ENCODE data around the gene APBA2.
A peak's percentile ranks its signal among the peaks of the same experiment; 100 is the strongest.

APBA2 gene

GRCh38 chr15:28876845-28877185, 9.0 kb upstream of the APBA2 start:
- no peak overlapping the region for H3K4me3 ChIP-seq (ENCODE audit: low read depth, low read length)
- DNase-seq (ENCODE audit: low read depth), result no peak
- TF ChIP-seq MYC (IDR thresholded peaks at IDR 0.05; ENCODE audit: low read depth, low read length), result no peak
- TF ChIP-seq POLR2A (IDR thresholded peaks at IDR 0.05; ENCODE audit: extremely low read depth, insufficient read length), result no peak
- no peak for TF ChIP-seq CTCF (IDR thresholded peaks at IDR 0.05; ENCODE audit: low read depth, low read length)
- TF ChIP-seq MAX (IDR thresholded peaks at IDR 0.05; ENCODE audit: low read depth, low read length), result no peak

- H3K4me3 ChIP-seq (ENCODE audit: low read depth, low read length), result no peak overlapping the region
- no peak for DNase-seq (ENCODE audit: low read depth)
- TF ChIP-seq CTCF (IDR thresholded peaks at IDR 0.05; ENCODE audit: low read depth, low read length) (no peak), POLR2A (IDR thresholded peaks at IDR 0.05; ENCODE audit: extremely low read depth, insufficient read length) (no peak), MYC (IDR thresholded peaks at IDR 0.05; ENCODE audit: low read depth, low read length) (no peak), MAX (IDR thresholded peaks at IDR 0.05; ENCODE audit: low read depth, low read length) (no peak)
These were observed 7.6 kb upstream of the APBA2 start for GRCh38 chr15:28878209-28878608.

GRCh38 chr15:28879551-28879950, 6.2 kb upstream of the APBA2 start:
- no peak for TF ChIP-seq POLR2A (IDR thresholded peaks at IDR 0.05; ENCODE audit: extremely low read depth, insufficient read length)
- no peak for TF ChIP-seq CTCF (IDR thresholded peaks at IDR 0.05; ENCODE audit: low read depth, low read length)
- TF ChIP-seq MYC (IDR thresholded peaks at IDR 0.05; ENCODE audit: low read depth, low read length), result no peak
- TF ChIP-seq MAX (IDR thresholded peaks at IDR 0.05; ENCODE audit: low read depth, low read length), result no peak
- no peak for DNase-seq (ENCODE audit: low read depth)
- no peak overlapping the region for H3K4me3 ChIP-seq (ENCODE audit: low read depth, low read length)

DNA sequence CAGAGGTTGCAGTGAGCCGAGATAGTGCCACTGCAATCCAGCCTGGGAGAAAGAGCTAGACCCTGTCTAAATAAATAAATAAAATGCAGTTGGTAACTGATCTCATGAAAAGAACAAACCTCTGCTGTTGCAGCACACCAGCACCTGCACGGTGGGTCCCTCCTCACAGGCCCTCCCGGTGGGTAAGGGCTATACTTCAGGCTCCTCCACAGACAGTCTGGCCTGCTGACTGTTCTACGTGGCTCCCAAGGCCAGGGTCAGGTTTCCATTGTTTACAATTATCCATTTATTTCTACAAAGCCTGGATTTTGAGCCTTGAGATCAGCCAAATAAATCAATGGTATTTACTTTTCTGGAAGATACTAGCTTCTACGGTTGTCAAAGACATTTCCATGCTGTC, 5.1 kb upstream of the APBA2 start:
- no peak for DNase-seq (ENCODE audit: low read depth)
- H3K4me3 ChIP-seq (ENCODE audit: low read depth, low read length), result no peak overlapping the region
- no peak for TF ChIP-seq POLR2A (IDR thresholded peaks at IDR 0.05; ENCODE audit: extremely low read depth, insufficient read length)
- TF ChIP-seq MAX (IDR thresholded peaks at IDR 0.05; ENCODE audit: low read depth, low read length), result no peak
- no peak for TF ChIP-seq CTCF (IDR thresholded peaks at IDR 0.05; ENCODE audit: low read depth, low read length)
- no peak for TF ChIP-seq MYC (IDR thresholded peaks at IDR 0.05; ENCODE audit: low read depth, low read length)

GRCh38 chr15:28881170-28881569, 4.6 kb upstream of the APBA2 start:
- no peak for TF ChIP-seq MAX (IDR thresholded peaks at IDR 0.05; ENCODE audit: low read depth, low read length)
- no peak for TF ChIP-seq POLR2A (IDR thresholded peaks at IDR 0.05; ENCODE audit: extremely low read depth, insufficient read length)
- no peak for TF ChIP-seq CTCF (IDR thresholded peaks at IDR 0.05; ENCODE audit: low read depth, low read length)
- TF ChIP-seq MYC (IDR thresholded peaks at IDR 0.05; ENCODE audit: low read depth, low read length), result no peak
- peak; percentile 31 for DNase-seq (ENCODE audit: low read depth)

DNA sequence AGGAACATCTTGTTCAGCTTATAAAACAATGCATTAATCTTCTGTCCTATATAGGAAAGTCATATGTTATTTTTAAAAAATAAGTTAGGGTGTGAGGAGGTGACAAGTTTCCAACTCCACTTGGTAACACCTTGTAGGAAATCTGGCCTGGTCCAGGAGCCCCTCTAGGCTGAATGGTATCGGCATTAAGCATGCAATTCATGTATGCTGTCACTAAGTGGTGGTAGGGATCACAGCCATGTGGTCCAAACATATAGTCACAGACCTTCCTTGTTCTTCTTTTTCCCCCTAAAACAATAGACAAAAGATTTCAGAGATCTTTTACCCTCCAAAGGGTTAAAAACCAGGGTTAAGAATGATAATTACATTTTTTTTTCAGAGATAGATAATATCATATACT, 4.2 kb upstream of the APBA2 start:
- no peak for DNase-seq (ENCODE audit: low read depth)
- TF ChIP-seq POLR2A (IDR thresholded peaks at IDR 0.05; ENCODE audit: extremely low read depth, insufficient read length), result no peak
- TF ChIP-seq MYC (IDR thresholded peaks at IDR 0.05; ENCODE audit: low read depth, low read length), result no peak
- TF ChIP-seq MAX (IDR thresholded peaks at IDR 0.05; ENCODE audit: low read depth, low read length), result peak; percentile 22; the same call in 1 of the 2 replicates
- no peak for TF ChIP-seq CTCF (IDR thresholded peaks at IDR 0.05; ENCODE audit: low read depth, low read length)
- no peak overlapping the region for H3K4me3 ChIP-seq (ENCODE audit: low read depth, low read length)

More at GRCh38 chr15:28881170-28881569, 4.6 kb upstream of the APBA2 start:
- no peak overlapping the region for H3K4me3 ChIP-seq (ENCODE audit: low read depth, low read length)

All from NB4 (cell line).